ENCODE measurements around the gene SELENOP. TPM values are rescaled to one million over a fixed set of nuclear protein-coding genes. Genes with fewer than 3 reads are reported as not detected.

Gene SELENOP
- total RNA-seq, 2 experiments from 2014 or later = not detected

GRCh38 chr5:42806004-42806700, 5.5 kb downstream of the SELENOP start:
- H3K27ac Mint-ChIP-seq = no peak overlapping the region
- ChIA-PET CTCF (no interaction called here), POLR2A (no interaction called here)
- no peak overlapping the region for H3K4me3 Mint-ChIP-seq
- ATAC-seq (no peak), DNase-seq (no peak)
- no peaks in the 10 kb centered on the region for H3K4me1 Mint-ChIP-seq
- H3K9me3 Mint-ChIP-seq (ENCODE audit: low read depth) = no peaks in the 10 kb centered on the region
- no peaks in the 10 kb centered on the region for H3K36me3 Mint-ChIP-seq (ENCODE audit: low read depth)
- no peaks in the 10 kb centered on the region for H3K27me3 Mint-ChIP-seq
- intact Hi-C loops (cut with DNase I, micrococcal nuclease) = no loop called here

GRCh38 chr5:42804717-42805339, 6.9 kb downstream of the SELENOP start:
- H3K27ac Mint-ChIP-seq = no peak overlapping the region
- no peaks in the 10 kb centered on the region for H3K36me3 Mint-ChIP-seq (ENCODE audit: low read depth)
- intact Hi-C loops (cut with DNase I, micrococcal nuclease) = no loop called here

GRCh38 chr5:42801516-42802166, 10.1 kb downstream of the SELENOP start:
- intact Hi-C loops (cut with DNase I, micrococcal nuclease) = no loop called here
- CTCF ChIA-PET = no interaction called here

More at GRCh38 chr5:42804717-42805339, 6.9 kb downstream of the SELENOP start:
- CTCF ChIA-PET = no interaction called here
- ATAC-seq (no peak), DNase-seq (no peak)
- Mint-ChIP-seq H3K4me1 (no peaks in the 10 kb centered on the region), H3K27me3 (no peaks in the 10 kb centered on the region), H3K9me3 (ENCODE audit: low read depth) (no peaks in the 10 kb centered on the region), H3K4me3 (no peak overlapping the region)
- POLR2A ChIA-PET = no interaction called here

GRCh38 chr5:42800748-42801330, 10.9 kb downstream of the SELENOP start:
- CTCF ChIA-PET = interaction anchor here (1.1 kb wide), 1 partner anchor 89 kb away, joined by 4 read pairs; no protein-coding TSS in a partner anchor
- no peaks in the 10 kb centered on the region for H3K4me1 Mint-ChIP-seq
- intact Hi-C loops (cut with DNase I, micrococcal nuclease) = no loop called here
- H3K36me3 Mint-ChIP-seq (ENCODE audit: low read depth) = peaks cover 13% of the 10 kb centered on the region
- no peak overlapping the region for H3K4me3 Mint-ChIP-seq
- no peak for DNase-seq
- H3K9me3 Mint-ChIP-seq (ENCODE audit: low read depth) = no peaks in the 10 kb centered on the region
- POLR2A ChIA-PET = no interaction called here
- no peak for ATAC-seq
- H3K27ac Mint-ChIP-seq = no peak overlapping the region
- H3K27me3 Mint-ChIP-seq = no peaks in the 10 kb centered on the region

More at GRCh38 chr5:42801516-42802166, 10.1 kb downstream of the SELENOP start:
- DNase-seq (no peak), ATAC-seq (no peak)
- Mint-ChIP-seq H3K36me3 (ENCODE audit: low read depth) (peaks cover 12% of the 10 kb centered on the region), H3K4me1 (no peaks in the 10 kb centered on the region), H3K4me3 (no peak overlapping the region), H3K9me3 (ENCODE audit: low read depth) (no peaks in the 10 kb centered on the region), H3K27me3 (no peaks in the 10 kb centered on the region), H3K27ac (no peak overlapping the region)
- POLR2A ChIA-PET = no interaction called here

GRCh38 chr5:42799668-42800114, 12.0 kb downstream of the SELENOP start:
- peaks cover 13% of the 10 kb centered on the region for H3K36me3 Mint-ChIP-seq (ENCODE audit: low read depth)
- ChIA-PET POLR2A (no interaction called here), CTCF (no interaction called here)
- H3K27ac Mint-ChIP-seq = no peak overlapping the region
- H3K9me3 Mint-ChIP-seq (ENCODE audit: low read depth) = no peaks in the 10 kb centered on the region
- DNase-seq = no peak
- no peaks in the 10 kb centered on the region for H3K4me1 Mint-ChIP-seq
- H3K27me3 Mint-ChIP-seq = no peaks in the 10 kb centered on the region
- H3K4me3 Mint-ChIP-seq = no peak overlapping the region
- intact Hi-C loops (cut with DNase I, micrococcal nuclease) = no loop called here
- no peak for ATAC-seq

- intact Hi-C loops (cut with DNase I, micrococcal nuclease) = no loop called here
- ChIA-PET POLR2A (no interaction called here), CTCF (no interaction called here)
- peaks cover 13% of the 10 kb centered on the region for H3K36me3 Mint-ChIP-seq (ENCODE audit: low read depth)
- H3K9me3 Mint-ChIP-seq (ENCODE audit: low read depth) = no peaks in the 10 kb centered on the region
- H3K4me3 Mint-ChIP-seq = no peak overlapping the region
- ATAC-seq (no peak), DNase-seq (no peak)
- H3K27me3 Mint-ChIP-seq = no peaks in the 10 kb centered on the region
- no peak overlapping the region for H3K27ac Mint-ChIP-seq
- H3K4me1 Mint-ChIP-seq = no peaks in the 10 kb centered on the region
These were observed 12.5 kb downstream of the SELENOP start for GRCh38 chr5:42799241-42799608.

GRCh38 chr5:42798284-42799240, 13.1 kb downstream of the SELENOP start:
- Mint-ChIP-seq H3K9me3 (ENCODE audit: low read depth) (peaks cover 3% of the 10 kb centered on the region), H3K4me1 (no peaks in the 10 kb centered on the region), H3K27ac (no peak overlapping the region), H3K36me3 (ENCODE audit: low read depth) (peaks cover 18% of the 10 kb centered on the region), H3K4me3 (no peak overlapping the region), H3K27me3 (no peaks in the 10 kb centered on the region)
- intact Hi-C loops (cut with DNase I, micrococcal nuclease) = no loop called here
- POLR2A ChIA-PET = no interaction called here
- DNase-seq = no peak
- CTCF ChIA-PET = no interaction called here
- ATAC-seq = no peak

GRCh38 chr5:42791151-42791550, 20.5 kb downstream of the SELENOP start:
- no peak for ATAC-seq
- Mint-ChIP-seq H3K4me3 (no peak overlapping the region), H3K27ac (no peak overlapping the region), H3K27me3 (no peaks in the 10 kb centered on the region), H3K4me1 (no peaks in the 10 kb centered on the region), H3K36me3 (ENCODE audit: low read depth) (peaks cover 32% of the 10 kb centered on the region), H3K9me3 (ENCODE audit: low read depth) (peaks cover 18% of the 10 kb centered on the region)
- intact Hi-C loops (cut with DNase I, micrococcal nuclease) = no loop called here
- ChIA-PET POLR2A (no interaction called here), CTCF (no interaction called here)
- no peak for DNase-seq

- peaks cover 42% of the 10 kb centered on the region for H3K36me3 Mint-ChIP-seq (ENCODE audit: low read depth)
- ChIA-PET CTCF (interaction anchor here (0.6 kb wide), 1 partner anchor 131 kb away, joined by 4 read pairs; no protein-coding TSS in a partner anchor), POLR2A (no interaction called here)
- no peak overlapping the region for H3K27ac Mint-ChIP-seq
- DNase-seq (no peak), ATAC-seq (no peak)
- intact Hi-C loops (cut with DNase I, micrococcal nuclease) = no loop called here
- no peak overlapping the region for H3K4me3 Mint-ChIP-seq
- no peaks in the 10 kb centered on the region for H3K27me3 Mint-ChIP-seq
- peaks cover 26% of the 10 kb centered on the region for H3K9me3 Mint-ChIP-seq (ENCODE audit: low read depth)
- H3K4me1 Mint-ChIP-seq = no peaks in the 10 kb centered on the region
These were observed 23.8 kb downstream of the SELENOP start for GRCh38 chr5:42787845-42788244.

- ATAC-seq = no peak
- H3K27me3 Mint-ChIP-seq = no peaks in the 10 kb centered on the region
- no peak overlapping the region for H3K4me3 Mint-ChIP-seq
- peaks cover 41% of the 10 kb centered on the region for H3K36me3 Mint-ChIP-seq (ENCODE audit: low read depth)
- intact Hi-C loops (cut with DNase I, micrococcal nuclease) = no loop called here
- no peak overlapping the region for H3K27ac Mint-ChIP-seq
- peaks cover 26% of the 10 kb centered on the region for H3K9me3 Mint-ChIP-seq (ENCODE audit: low read depth)
- no peak for DNase-seq
- H3K4me1 Mint-ChIP-seq = no peaks in the 10 kb centered on the region
- ChIA-PET CTCF (no interaction called here), POLR2A (no interaction called here)
These were observed 24.6 kb downstream of the SELENOP start for GRCh38 chr5:42787073-42787472.

GRCh38 chr5:42785756-42786155, 25.9 kb downstream of the SELENOP start:
- DNase-seq = no peak
- H3K27ac Mint-ChIP-seq = no peak overlapping the region
- no peak for ATAC-seq
- no peaks in the 10 kb centered on the region for H3K27me3 Mint-ChIP-seq
- intact Hi-C loops (cut with DNase I, micrococcal nuclease) = no loop called here
- CTCF ChIA-PET = no interaction called here
- peaks cover 43% of the 10 kb centered on the region for H3K36me3 Mint-ChIP-seq (ENCODE audit: low read depth)
- POLR2A ChIA-PET = no interaction called here
- no peak overlapping the region for H3K4me3 Mint-ChIP-seq
- H3K9me3 Mint-ChIP-seq (ENCODE audit: low read depth) = peaks cover 26% of the 10 kb centered on the region
- no peaks in the 10 kb centered on the region for H3K4me1 Mint-ChIP-seq
